HG03045 (cell line): Measurements from ENCODE around the gene GALE.
"Not testable (repeated sequence)": the region's sequence is repeated elsewhere in the genome, so short reads cannot be mapped to it uniquely, and the experiment has no call there.

Experiments
- ATAC-seq: cut with Tn5 transposase; IDR thresholded peaks from one replicate; pipeline ENCODE4 v1.9.1; 2021; ENCODE audit warnings: mild to moderate bottlenecking, moderate library complexity; ENCODE audit not compliant: unreplicated experiment

Gene GALE

GRCh38 chr1:23810818-23811540 lies 10.4 kb upstream of the GALE start:
- ATAC-seq: peak; percentile 53

DNA sequence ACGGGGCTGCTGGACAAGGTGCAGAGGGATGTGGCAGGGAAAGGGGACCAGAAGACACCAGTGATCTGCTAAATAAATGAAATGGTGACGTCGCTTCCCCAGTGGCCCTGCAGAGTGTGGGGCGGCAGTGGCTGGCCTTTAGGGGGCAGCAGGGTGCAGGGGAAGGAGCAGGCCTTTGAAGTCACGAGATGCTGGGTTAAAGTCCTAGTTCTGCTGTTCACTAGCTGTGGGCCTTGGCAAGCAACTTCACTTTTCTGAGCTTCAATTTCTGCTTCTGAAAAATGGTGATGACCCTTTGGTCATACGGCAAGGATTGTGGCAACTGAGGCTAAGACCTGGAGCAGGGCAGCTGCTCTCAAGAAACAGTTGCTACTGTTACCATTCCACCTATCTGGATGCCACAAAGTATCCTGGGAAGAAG lies 9.2 kb upstream of the GALE start:
- ATAC-seq: no peak

GRCh38 chr1:23807453-23807852 lies 6.9 kb upstream of the GALE start:
- ATAC-seq: no peak

- ATAC-seq: no peak
Measured at GRCh38 chr1:23806280-23806679, 5.7 kb upstream of the GALE start.

GRCh38 chr1:23805025-23805424 lies 4.5 kb upstream of the GALE start:
- no peak for ATAC-seq

- no peak for ATAC-seq
Measured at GRCh38 chr1:23804183-23804835, 3.8 kb upstream of the GALE start.

DNA sequence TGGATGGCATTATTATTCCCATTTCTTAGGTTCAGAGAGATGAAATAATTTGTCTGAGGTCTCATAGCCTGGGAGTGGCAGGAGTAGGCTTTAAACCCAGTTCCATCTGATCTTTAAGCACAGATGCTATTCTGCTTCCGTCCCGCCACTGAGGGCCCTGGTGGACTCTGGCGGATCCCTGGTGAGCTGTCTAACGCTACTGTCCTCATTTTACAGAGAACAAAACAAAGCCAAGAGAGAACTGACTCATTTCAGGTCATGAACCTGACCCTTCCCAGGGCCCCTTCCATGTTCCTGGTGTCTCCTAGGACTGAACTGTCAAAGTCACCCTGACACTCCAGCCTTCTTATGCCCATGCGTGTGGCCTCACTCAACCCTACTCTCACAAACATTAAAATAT lies 3.1 kb upstream of the GALE start:
- ATAC-seq: no peak

- ATAC-seq: not testable (repeated sequence)
Measured at GRCh38 chr1:23802809-23803342, 2.3 kb upstream of the GALE start.

GRCh38 chr1:23801876-23802275 lies 1.3 kb upstream of the GALE start:
- ATAC-seq: no peak

DNA sequence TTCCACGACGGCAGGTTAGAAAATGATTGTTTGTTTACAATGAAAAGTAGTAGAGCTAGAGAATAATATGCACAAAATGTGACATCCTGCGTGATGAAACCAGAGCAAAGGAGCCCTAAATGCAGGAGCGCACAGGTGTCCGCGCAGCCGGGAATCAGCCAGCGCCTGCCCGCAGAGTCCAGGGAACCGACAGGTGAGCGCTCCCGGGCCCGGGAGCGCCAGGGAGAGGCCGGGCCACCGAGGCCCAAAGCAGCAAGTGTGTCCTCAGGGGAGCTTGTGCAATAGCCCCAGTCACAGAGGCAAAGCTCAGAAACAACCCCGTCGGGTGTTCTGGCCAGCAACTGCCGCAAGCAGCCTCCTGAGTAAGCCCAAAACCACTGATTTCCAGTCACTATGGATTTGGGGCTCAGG lies 789 bp upstream of the GALE start:
- no peak for ATAC-seq

DNA sequence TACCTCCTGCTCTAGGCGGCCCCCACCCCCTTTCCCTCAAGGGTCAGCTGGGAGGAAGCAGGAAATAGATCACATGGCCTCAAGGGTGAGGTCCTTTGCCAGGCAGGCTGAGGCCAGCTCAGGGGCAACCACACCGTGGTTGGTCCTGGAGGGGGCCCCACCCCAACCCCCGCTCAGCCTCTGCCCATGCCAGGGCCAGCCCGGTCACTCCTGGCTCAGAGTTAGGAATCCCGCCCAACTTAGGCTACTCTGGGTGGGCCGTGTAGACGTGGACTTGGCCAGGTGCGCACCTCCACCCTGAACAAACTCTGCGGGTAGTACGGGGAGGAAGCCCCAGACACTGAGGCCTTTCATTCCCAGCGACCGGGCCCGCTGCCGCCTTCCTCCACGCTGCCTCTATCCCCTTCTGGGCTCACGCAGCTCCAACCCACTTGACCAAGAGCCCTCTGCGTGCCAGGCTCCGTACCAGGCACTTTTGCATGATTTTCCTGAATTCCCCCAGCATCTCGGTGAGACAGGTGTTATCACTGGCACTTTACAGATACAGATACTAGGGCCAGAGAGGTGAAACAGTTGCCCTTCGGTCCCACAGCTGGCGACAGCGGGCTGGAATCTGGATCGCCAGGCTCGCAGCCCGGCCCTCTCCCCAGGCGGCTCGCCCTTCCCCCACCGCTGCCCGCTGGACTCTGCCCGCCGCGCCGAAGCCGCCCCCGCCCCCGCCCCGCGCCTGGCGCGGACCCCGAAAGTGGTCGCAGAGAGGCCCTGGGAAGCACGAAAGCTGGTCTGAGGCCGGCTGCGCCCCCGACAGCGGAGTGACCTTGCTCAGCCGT lies 769 bp downstream of the GALE start:
- peak; percentile 12 for ATAC-seq

- ATAC-seq: no peak
Measured at GRCh38 chr1:23799255-23799569, 1.3 kb downstream of the GALE start.

DNA sequence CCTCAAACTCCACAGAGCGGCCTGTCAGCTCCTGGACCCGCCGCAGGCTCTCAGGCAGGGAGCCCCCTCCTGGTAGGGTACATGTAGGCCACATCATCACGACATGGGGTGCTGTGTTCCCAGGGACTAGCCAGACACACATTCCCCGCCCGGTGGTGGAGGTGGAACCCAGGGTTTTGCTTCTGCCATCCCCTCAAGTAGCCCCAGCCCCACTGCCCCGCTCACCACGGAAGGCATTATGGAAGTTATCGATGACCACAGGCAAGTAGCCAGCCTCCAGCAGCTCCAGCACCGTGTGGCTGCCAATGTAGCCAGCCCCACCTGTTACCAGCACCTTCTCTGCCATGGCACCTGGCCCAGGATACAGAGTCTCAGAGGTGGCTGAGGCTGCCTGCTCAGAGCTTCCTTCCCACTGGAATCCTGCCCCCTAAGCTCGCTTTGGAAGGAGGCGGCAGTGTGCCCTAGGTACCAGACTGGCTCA lies 1.9 kb downstream of the GALE start:
- no peak for ATAC-seq

- no peak for ATAC-seq
Measured at GRCh38 chr1:23797478-23798448, 2.8 kb downstream of the GALE start.

- no peak for ATAC-seq
Measured at GRCh38 chr1:23796466-23797271, 3.9 kb downstream of the GALE start.

DNA sequence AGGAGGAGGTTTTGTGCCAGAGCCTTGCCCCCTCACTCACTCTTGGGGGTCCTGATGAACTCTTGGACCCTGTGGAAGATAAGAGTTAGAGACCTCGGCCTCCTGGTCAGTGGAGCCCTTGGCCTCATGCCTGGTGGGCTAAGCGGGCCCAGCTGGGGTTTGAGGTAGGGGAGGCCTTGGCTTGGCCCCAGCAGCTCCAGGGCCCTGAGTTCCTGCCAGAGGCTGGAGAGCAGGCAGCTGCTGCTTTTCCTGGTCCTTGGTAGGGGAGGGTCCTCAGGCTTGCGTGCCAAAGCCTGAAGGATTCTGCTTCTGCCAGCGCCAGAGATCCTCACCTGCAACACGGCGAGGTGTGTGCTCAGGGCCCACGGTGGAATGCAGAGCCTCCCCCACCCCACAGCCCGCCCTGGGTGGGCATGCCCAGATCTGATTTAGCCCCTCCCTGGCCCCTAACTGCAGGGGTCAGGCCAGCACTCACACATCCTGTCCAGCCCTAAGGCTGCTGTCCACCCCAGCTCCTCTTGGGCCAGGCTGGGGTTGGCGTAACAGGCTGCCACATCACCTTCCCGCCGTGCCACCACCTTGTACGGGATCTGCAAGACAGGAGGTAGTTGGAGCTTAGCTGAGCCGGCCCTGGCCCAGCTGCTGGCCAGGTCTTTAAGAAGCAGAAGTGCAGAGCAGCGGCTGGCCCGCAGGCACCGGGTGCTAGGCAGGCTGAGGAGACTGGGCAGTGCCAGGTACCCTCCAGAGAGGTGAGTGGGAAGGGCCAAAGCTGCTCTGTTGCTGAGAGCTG lies 4.7 kb downstream of the GALE start:
- no peak for ATAC-seq

- ATAC-seq: not testable (repeated sequence)
Measured at GRCh38 chr1:23794732-23795182, 5.8 kb downstream of the GALE start.

GRCh38 chr1:23793861-23794731 lies 6.5 kb downstream of the GALE start:
- no peak for ATAC-seq
